Retina (tissue), 1 donor: ENCODE measurements around the gene SLC17A5.
"Not testable (repeated sequence)": the region's sequence is repeated elsewhere in the genome, so short reads cannot be mapped to it uniquely, and the experiment has no call there.

Experiments used
- DNase-seq: peaks from one replicate; pipeline ENCODE4 v3.0.0-alpha.2; 2016

SLC17A5 gene

GRCh38 chr6:73613806-73614536, 39.8 kb downstream of the SLC17A5 start:
- DNase-seq: no peak

GRCh38 chr6:73612611-73613010, 41.2 kb downstream of the SLC17A5 start:
- DNase-seq: no peak

- peak; percentile 32 for DNase-seq
Measured at GRCh38 chr6:73610444-73611275, 43.1 kb downstream of the SLC17A5 start.

GRCh38 chr6:73608761-73609160, 45.0 kb downstream of the SLC17A5 start:
- DNase-seq: no peak

GRCh38 chr6:73606428-73606827, 47.4 kb downstream of the SLC17A5 start:
- no peak for DNase-seq

- DNase-seq: no peak
Measured at GRCh38 chr6:73604461-73604860, 49.3 kb downstream of the SLC17A5 start.

GRCh38 chr6:73604020-73604419, 49.8 kb downstream of the SLC17A5 start:
- DNase-seq: no peak

GRCh38 chr6:73586416-73586974, 67.3 kb downstream of the SLC17A5 start:
- DNase-seq: no peak

- DNase-seq: peak; percentile 18
Measured at GRCh38 chr6:73585566-73586415, 68.0 kb downstream of the SLC17A5 start.

GRCh38 chr6:73581293-73581692, 72.5 kb downstream of the SLC17A5 start:
- no peak for DNase-seq

- peak; percentile 87 for DNase-seq
Measured at GRCh38 chr6:73580247-73581149, 73.3 kb downstream of the SLC17A5 start.

GRCh38 chr6:73579851-73580246, 73.9 kb downstream of the SLC17A5 start:
- no peak for DNase-seq

GRCh38 chr6:73579389-73579788, 74.4 kb downstream of the SLC17A5 start:
- peak; percentile 19 for DNase-seq

GRCh38 chr6:73577676-73578075, 76.1 kb downstream of the SLC17A5 start:
- DNase-seq: no peak

- not testable (repeated sequence) for DNase-seq
Measured at GRCh38 chr6:73572531-73572930, 81.3 kb downstream of the SLC17A5 start.

GRCh38 chr6:73571218-73572181, 82.3 kb downstream of the SLC17A5 start:
- not testable (repeated sequence) for DNase-seq

- no peak for DNase-seq
Measured at GRCh38 chr6:73569121-73569520, 84.7 kb downstream of the SLC17A5 start.

GRCh38 chr6:73566954-73567591, 86.7 kb downstream of the SLC17A5 start:
- DNase-seq: no peak

GRCh38 chr6:73566486-73566871, 87.3 kb downstream of the SLC17A5 start:
- not testable (repeated sequence) for DNase-seq
